ENCODE results near the gene SLC7A8. TPM values are rescaled to one million over a fixed set of nuclear protein-coding genes. Genes with fewer than 3 reads are reported as not detected.
"Not testable (repeated sequence)": the region's sequence is repeated elsewhere in the genome, so short reads cannot be mapped to it uniquely, and the experiment has no call there.

SLC7A8 gene
- total RNA-seq (2014; rRNA removed; shearing (Covaris generic)): 105 and 117 TPM in 2 replicates
- polyA plus RNA-seq (2016; fragmentation: Nextera tagmentation; extraction: Ambion mirVana): 122 and 124 TPM in 2 replicates
- long read RNA-seq, full-length matches to known transcripts: 1 of 17 reads
- long read RNA-seq, partial matches to known transcripts: 3 of 17 reads
- long read RNA-seq, other reads (novel, unspliced or antisense): 13 of 17 reads

GRCh38 chr14:23183479-23183878 is at the start of gene SLC7A8:
Gene SLC7A8 (minus strand): TSS chr14:23183660. CDS start chr14:23182914, 746 bp downstream.
- Histone ChIP-seq H2AFZ (peak within 1 kb of the TSS; percentile 2; the same call in 1 of the 2 replicates), H3K27ac (ENCODE audit: low read depth) (peak within 1 kb of the TSS; percentile 72), H3K4me3 (peak within 1 kb of the TSS; percentile 68), H3K9me2 (ENCODE audit: insufficient read depth) (no peaks in the 10 kb centered on the region), H3K79me2 (replicated peaks; ENCODE audit: insufficient read depth) (peaks cover 40% of the 10 kb centered on the region), H3F3A (replicated peaks; ENCODE audit: low read depth) (no peaks in the 10 kb centered on the region), H3K36me3 (ENCODE audit: insufficient read depth) (no peaks in the 10 kb centered on the region), H4K20me1 (replicated peaks; ENCODE audit: insufficient read depth) (peaks cover 3% of the 10 kb centered on the region; the same call in 1 of the 2 replicates), H3K4me1 (ENCODE audit: insufficient read depth) (peaks cover 42% of the 10 kb centered on the region), H3K27me3 (ENCODE audit: insufficient read depth) (no peaks in the 10 kb centered on the region), H3K4me2 (peak within 1 kb of the TSS; percentile 84)
- ATAC-seq (peak; percentile 78), DNase-seq (ENCODE audit: low spot score) (peak; percentile 78)
- H3K36me3 Mint-ChIP-seq (ENCODE audit: low read depth): peaks cover 23% of the 10 kb centered on the region; the same call in 2 of the 3 replicates
- no peak within 1 kb of the TSS for H3K4me3 Mint-ChIP-seq
- H3K4me1 Mint-ChIP-seq: peaks cover 45% of the 10 kb centered on the region
- no peak within 1 kb of the TSS for H3K27ac Mint-ChIP-seq
- no peak for TF ChIP-seq JUNB (IDR thresholded peaks at IDR 0.05; ENCODE audit: unreplicated experiment)
- peak; percentile 100 for TF ChIP-seq POLR2AphosphoS5 (IDR thresholded peaks at IDR 0.05; ENCODE audit: low read depth)
- no peaks in the 10 kb centered on the region for H3K27me3 Mint-ChIP-seq (ENCODE audit: insufficient read depth, low read depth, poor library complexity)
- no peaks in the 10 kb centered on the region for H3K9me3 Mint-ChIP-seq

- H3K4me3 ChIP-seq; H3K27me3 Mint-ChIP-seq (ENCODE audit: insufficient read depth, low read depth, poor library complexity); H3K79me2 ChIP-seq (replicated peaks; ENCODE audit: insufficient read depth); H3K27ac Mint-ChIP-seq; H3F3A ChIP-seq (replicated peaks; ENCODE audit: low read depth); DNase-seq (ENCODE audit: low spot score); H3K4me1 ChIP-seq (ENCODE audit: insufficient read depth); H3K27ac ChIP-seq (ENCODE audit: low read depth); H3K27me3 ChIP-seq (ENCODE audit: insufficient read depth); H3K36me3 ChIP-seq (ENCODE audit: insufficient read depth); H2AFZ ChIP-seq; H3K4me2 ChIP-seq; ATAC-seq; H3K4me1 Mint-ChIP-seq; H3K9me2 ChIP-seq (ENCODE audit: insufficient read depth); H3K4me3 Mint-ChIP-seq; H4K20me1 ChIP-seq (replicated peaks; ENCODE audit: insufficient read depth): not testable (repeated sequence)
- Mint-ChIP-seq H3K9me3 (peaks cover 25% of the 10 kb centered on the region), H3K36me3 (ENCODE audit: low read depth) (peaks cover 16% of the 10 kb centered on the region; the same call in 2 of the 3 replicates)
These were observed 48.9 kb upstream of the SLC7A8 start for GRCh38 chr14:23232241-23232808.

- Mint-ChIP-seq H3K4me1 (no peaks in the 10 kb centered on the region), H3K27ac (no peak overlapping the region), H3K9me3 (peaks cover 36% of the 10 kb centered on the region), H3K36me3 (ENCODE audit: low read depth) (peaks cover 16% of the 10 kb centered on the region; the same call in 2 of the 3 replicates), H3K4me3 (no peak overlapping the region), H3K27me3 (ENCODE audit: insufficient read depth, low read depth, poor library complexity) (peaks cover 6% of the 10 kb centered on the region)
- Histone ChIP-seq H3K79me2 (replicated peaks; ENCODE audit: insufficient read depth) (no peaks in the 10 kb centered on the region), H3K9me2 (ENCODE audit: insufficient read depth) (no peaks in the 10 kb centered on the region), H2AFZ (no peak overlapping the region), H3K36me3 (ENCODE audit: insufficient read depth) (no peaks in the 10 kb centered on the region), H3K4me3 (no peak overlapping the region), H4K20me1 (replicated peaks; ENCODE audit: insufficient read depth) (no peaks in the 10 kb centered on the region), H3K4me1 (ENCODE audit: insufficient read depth) (no peaks in the 10 kb centered on the region), H3F3A (replicated peaks; ENCODE audit: low read depth) (no peaks in the 10 kb centered on the region), H3K27me3 (ENCODE audit: insufficient read depth) (no peaks in the 10 kb centered on the region), H3K4me2 (no peak overlapping the region), H3K27ac (ENCODE audit: low read depth) (no peak overlapping the region)
- no peak for DNase-seq (ENCODE audit: low spot score)
- no peak for ATAC-seq
- no peak for TF ChIP-seq JUNB (IDR thresholded peaks at IDR 0.05; ENCODE audit: unreplicated experiment)
- TF ChIP-seq ZNF462 (CRISPR knock-in tag; IDR thresholded peaks at IDR 0.05): no peak
- no peak for TF ChIP-seq POLR2AphosphoS5 (IDR thresholded peaks at IDR 0.05; ENCODE audit: low read depth)
- no peak for TF ChIP-seq EZH2 (IDR thresholded peaks at IDR 0.05; ENCODE audit: low read depth, unreplicated experiment)
- TF ChIP-seq ZNF114 (CRISPR knock-in tag; IDR thresholded peaks at IDR 0.05): no peak
- TF ChIP-seq STAT1 (IDR thresholded peaks at IDR 0.05; ENCODE audit: unreplicated experiment): no peak
These were observed 45.4 kb upstream of the SLC7A8 start for GRCh38 chr14:23228812-23229211.
